COR-L47 (cell line): ENCODE measurements around the gene SPATA33.
"Not testable (repeated sequence)": the region's sequence is repeated elsewhere in the genome, so short reads cannot be mapped to it uniquely, and the experiment has no call there.

Source experiments
- DNase-seq: peaks from one replicate; lab custom pipeline; 2025; lab: John Stamatoyannopoulos, UW

Gene SPATA33

GRCh38 chr16:89693931-89694783, 36.5 kb downstream of the SPATA33 start:
- no peak for DNase-seq

- DNase-seq = not testable (repeated sequence)
Measured at GRCh38 chr16:89694784-89695085, 37.1 kb downstream of the SPATA33 start.

GRCh38 chr16:89695086-89695874, 37.6 kb downstream of the SPATA33 start:
- DNase-seq = no peak

GRCh38 chr16:89695875-89696669, 38.4 kb downstream of the SPATA33 start:
- DNase-seq = no peak

GRCh38 chr16:89696670-89697128, 39.1 kb downstream of the SPATA33 start:
- no peak for DNase-seq

GRCh38 chr16:89697161-89697615, 39.6 kb downstream of the SPATA33 start:
- peak; percentile 97 for DNase-seq

- DNase-seq = peak; percentile 68
Measured at GRCh38 chr16:89697616-89698331, 40.1 kb downstream of the SPATA33 start.

- not testable (repeated sequence) for DNase-seq
Measured at GRCh38 chr16:89698717-89699116, 41.1 kb downstream of the SPATA33 start.

- not testable (repeated sequence) for DNase-seq
Measured at GRCh38 chr16:89699629-89700099, 42.0 kb downstream of the SPATA33 start.

- DNase-seq = peak; percentile 100
Measured at GRCh38 chr16:89700100-89700648, 42.5 kb downstream of the SPATA33 start.

GRCh38 chr16:89700649-89701424, 43.2 kb downstream of the SPATA33 start:
- DNase-seq = peak; percentile 74

GRCh38 chr16:89701425-89702406, 44.1 kb downstream of the SPATA33 start, which contains the start of gene SPATA2L:
TSS of gene SPATA2L (minus strand) at chr16:89701705. CDS start at chr16:89701232, 473 bp downstream.
- DNase-seq = peak; percentile 98

- DNase-seq = no peak
Measured at GRCh38 chr16:89704281-89704680, 46.6 kb downstream of the SPATA33 start.

- no peak for DNase-seq
Measured at GRCh38 chr16:89705006-89705405, 47.4 kb downstream of the SPATA33 start.

GRCh38 chr16:89706518-89707260, 49.1 kb downstream of the SPATA33 start:
- DNase-seq = no peak

- no peak for DNase-seq
Measured at GRCh38 chr16:89707695-89708094, 50.1 kb downstream of the SPATA33 start.

- DNase-seq = no peak
Measured at GRCh38 chr16:89708481-89708931, 50.9 kb downstream of the SPATA33 start.

GRCh38 chr16:89709166-89709565, 51.5 kb downstream of the SPATA33 start:
- DNase-seq = no peak
